ENCODE results near the gene DCST2. TPM values are rescaled to one million over a fixed set of nuclear protein-coding genes. Genes with fewer than 3 reads are reported as not detected.

DCST2 gene
- total RNA-seq, 2 donors from 2014 or later = 0.94 to 1.3 TPM

DNA sequence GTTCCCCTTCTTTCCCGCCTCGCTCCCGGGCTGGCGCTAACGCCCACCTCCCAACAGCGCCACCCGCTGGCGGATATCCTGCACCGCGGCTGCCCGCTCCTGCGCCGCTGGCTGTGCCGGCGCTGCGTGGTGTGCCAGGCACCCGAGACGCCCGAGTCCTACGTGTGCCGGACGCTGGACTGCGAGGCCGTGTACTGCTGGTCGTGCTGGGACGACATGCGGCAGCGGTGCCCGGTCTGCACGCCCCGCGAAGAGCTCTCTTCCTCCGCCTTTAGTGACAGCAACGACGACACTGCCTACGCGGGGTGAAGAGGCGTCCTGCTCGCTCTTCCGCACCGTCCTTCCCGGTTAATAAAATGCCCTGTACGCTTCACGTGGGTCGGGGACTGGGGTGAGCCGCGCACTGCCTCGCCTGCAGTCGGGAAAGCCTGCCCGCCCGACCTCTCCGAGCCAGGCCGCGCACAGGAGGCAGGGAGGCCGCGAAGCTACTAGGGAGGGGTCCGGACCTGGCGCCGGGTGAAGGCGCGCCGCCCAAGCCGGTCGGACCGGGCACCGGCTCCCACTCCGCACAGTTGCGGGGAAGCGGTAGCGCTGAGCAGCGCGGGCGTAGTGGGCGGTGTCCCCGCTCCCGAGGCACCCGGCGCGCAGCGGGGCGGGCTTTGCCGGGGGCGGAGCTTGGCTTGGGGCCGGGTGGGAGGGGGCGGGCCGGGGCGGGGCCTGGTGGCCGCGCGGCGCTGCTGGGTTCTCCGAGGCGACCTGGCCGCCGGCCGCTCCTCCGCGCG, 17.2 kb upstream of the DCST2 start, which contains the start of gene ADAM15:
Gene ADAM15 (plus strand): TSS at position 757 of the 782 bp plus-strand sequence. CDS start 71 bp downstream, outside the sequence.
- peak; percentile 81 to 84 (median 82) for DNase-seq
- Mint-ChIP-seq H3K4me3 (peak within 1 kb of the TSS; percentile 91), H3K27ac (peak within 1 kb of the TSS; percentile 70), H3K4me1 (peaks cover 27% of the 10 kb centered on the region), H3K27me3 (no peaks in the 10 kb centered on the region), H3K36me3 (ENCODE audit: low read depth) (no peaks in the 10 kb centered on the region)
- peak; percentile 84 for ATAC-seq
- H3K9me3 ChIP-seq (ENCODE audit: control insufficient read depth, low read length, poor library complexity, severe bottlenecking) = no peaks in the 10 kb centered on the region

DNA sequence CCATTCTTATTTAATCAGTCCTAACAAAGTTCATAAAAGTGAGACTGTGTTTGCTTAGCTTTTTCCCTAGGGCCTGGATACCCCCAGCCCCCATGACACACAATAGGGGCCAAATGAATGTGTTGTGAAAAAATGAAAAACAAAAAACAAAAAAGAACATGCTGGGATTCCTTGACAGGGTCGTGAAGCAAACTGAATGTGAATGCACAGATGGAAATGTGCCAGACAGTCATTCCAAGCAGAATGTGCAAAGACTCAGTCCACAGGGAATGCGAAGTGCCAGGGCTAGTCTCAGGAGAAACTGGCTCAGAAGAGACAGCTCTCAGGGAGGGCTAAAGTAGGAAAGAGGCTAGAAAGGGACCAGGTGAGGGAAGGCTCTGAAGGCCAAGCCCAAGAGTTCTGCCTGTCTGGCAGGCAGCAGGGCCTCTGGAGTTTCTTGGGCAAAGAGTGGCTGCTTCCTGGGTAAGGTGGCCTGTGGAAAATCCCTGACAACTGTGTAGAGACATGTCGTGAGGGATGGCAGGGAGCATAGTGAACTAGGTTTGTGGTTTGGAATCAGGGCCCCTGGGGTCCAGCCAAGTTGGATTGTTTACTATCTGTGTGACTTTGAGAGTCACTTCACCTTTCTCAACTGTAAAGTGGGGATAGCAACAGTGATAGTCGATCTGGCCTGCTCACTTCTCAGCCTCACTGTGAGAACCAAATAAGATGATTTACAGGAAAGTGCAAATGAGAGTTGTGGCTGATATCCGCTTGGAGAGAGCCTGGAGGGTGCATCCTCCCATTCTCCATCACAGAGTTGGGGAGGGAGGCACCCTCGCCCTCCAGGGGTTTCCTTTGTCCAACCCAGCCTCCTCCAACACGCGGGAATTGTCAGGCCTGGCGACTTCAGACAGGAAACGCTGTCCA, 16.3 kb upstream of the DCST2 start:
- peak overlapping the region; percentile 91 for H3K4me3 Mint-ChIP-seq
- ATAC-seq (no peak), DNase-seq (no peak)
- H3K36me3 Mint-ChIP-seq (ENCODE audit: low read depth) = no peaks in the 10 kb centered on the region
- H3K27ac Mint-ChIP-seq = no peak overlapping the region
- H3K9me3 ChIP-seq (ENCODE audit: control insufficient read depth, low read length, poor library complexity, severe bottlenecking) = no peaks in the 10 kb centered on the region
- peaks cover 30% of the 10 kb centered on the region for H3K4me1 Mint-ChIP-seq
- H3K27me3 Mint-ChIP-seq = no peaks in the 10 kb centered on the region

DNA sequence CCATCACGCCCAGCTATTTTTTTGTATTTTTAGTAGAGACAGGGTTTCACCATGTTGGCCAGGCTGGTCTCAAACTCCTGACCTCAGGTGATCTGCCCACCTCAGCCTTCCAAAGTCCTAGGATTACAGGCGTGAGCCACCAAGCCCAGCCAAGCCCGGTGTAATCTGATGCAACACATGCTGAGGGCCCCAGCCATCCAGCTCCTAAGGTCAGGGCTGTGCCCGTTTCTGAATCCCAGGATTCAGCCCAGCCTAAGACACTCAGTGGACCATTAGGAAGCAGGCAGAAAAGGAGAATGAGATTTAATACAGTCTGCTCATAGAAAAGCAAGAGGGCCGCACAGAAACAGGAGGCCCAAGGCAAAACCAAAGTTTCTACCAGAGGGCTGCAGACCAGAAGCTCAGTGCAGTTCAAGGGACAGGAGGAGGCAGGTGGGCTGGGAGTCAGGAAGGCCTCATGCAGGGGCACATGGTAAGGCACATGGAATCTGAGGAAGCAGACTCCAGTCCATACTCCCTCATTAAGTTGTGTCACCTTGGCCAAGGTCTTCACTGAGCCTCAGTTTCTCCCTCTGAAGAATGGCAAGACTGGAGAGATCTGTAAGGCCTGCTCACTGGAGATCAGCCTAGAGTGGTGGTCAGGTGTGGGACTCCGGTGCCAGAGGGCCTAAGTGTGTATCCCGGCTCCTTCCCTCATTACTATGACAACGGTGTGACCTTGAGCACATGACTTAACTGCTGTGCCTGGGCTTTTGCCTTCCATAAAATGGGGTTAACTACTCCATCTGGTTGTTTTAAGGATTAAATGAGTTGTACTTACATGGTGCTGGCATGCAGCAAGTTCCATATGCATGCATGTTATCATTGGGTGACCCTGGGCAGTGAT, 15.1 kb upstream of the DCST2 start:
- H3K36me3 Mint-ChIP-seq (ENCODE audit: low read depth) = no peaks in the 10 kb centered on the region
- H3K27me3 Mint-ChIP-seq = no peaks in the 10 kb centered on the region
- no peak for ATAC-seq
- no peak overlapping the region for H3K4me3 Mint-ChIP-seq
- peaks cover 34% of the 10 kb centered on the region for H3K4me1 Mint-ChIP-seq
- no peak for DNase-seq
- H3K27ac Mint-ChIP-seq = no peak overlapping the region
- H3K9me3 ChIP-seq (ENCODE audit: control insufficient read depth, low read length, poor library complexity, severe bottlenecking) = no peaks in the 10 kb centered on the region

DNA sequence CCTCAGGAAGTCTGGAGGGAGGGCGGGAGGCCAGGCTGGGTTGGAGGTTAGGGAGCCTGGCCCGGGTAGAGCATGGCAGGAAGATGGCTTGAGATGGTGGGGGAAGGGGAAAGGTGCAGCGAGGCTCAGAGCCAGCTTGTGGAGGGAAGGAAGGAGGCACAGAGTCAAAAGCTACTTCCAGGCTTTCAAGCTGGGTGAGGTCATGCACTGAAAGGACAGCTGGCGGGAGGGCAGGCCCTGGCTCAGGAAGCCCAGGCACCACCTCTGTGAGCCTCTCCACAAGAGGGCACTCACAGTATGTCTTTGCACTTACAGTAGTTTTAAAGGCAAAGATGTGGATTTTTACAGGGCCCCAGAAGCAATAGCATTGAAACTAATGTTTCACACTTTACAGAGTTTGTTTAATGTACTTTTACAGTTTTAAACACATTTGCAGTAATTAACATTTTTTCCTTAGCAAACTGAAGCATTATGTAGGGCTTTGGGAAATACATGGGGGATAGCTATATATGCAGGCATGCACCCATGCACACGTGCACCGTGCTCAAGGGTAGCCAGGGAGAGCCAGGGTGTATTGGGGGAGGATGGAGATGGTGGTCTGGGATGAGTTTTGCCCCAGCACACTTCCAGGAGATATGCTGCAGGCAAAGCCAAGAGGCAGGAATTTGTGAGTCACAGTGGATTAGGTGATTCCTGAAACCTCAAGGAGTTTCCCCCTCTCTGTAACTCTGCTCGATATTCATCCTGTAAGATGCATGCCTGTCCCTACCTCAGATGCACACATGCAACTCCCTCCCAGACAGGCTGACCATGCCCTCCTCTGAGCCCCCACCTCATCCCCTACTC, 11.5 kb upstream of the DCST2 start:
- H3K9me3 ChIP-seq (ENCODE audit: control insufficient read depth, low read length, poor library complexity, severe bottlenecking) = no peaks in the 10 kb centered on the region
- Mint-ChIP-seq H3K36me3 (ENCODE audit: low read depth) (no peaks in the 10 kb centered on the region), H3K27me3 (no peaks in the 10 kb centered on the region), H3K4me1 (peaks cover 10% of the 10 kb centered on the region), H3K27ac (no peak overlapping the region), H3K4me3 (no peak overlapping the region)
- DNase-seq = peak; percentile 32 to 42 (median 35)
- ATAC-seq = peak; percentile 90

DNA sequence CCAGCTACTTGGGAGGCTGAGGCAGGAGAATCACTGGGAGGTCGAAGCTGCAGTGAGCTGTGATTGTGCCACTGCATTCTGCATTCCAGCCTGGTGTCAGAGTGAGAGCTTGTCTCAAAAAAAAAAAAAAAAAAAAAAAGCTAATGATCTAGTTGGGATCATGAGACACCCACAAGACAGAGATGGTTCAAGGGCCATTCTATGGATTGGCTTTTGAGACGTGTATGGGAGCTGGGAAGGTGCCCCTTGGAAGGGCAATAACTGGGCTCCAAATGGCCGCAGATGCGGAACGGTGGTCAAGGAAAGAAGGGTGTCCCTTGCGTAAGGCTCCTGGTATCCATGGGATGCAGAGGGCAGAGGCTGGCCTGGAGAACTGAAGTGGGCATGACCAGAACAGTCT, 10.8 kb upstream of the DCST2 start:
- H3K27ac Mint-ChIP-seq = no peak overlapping the region
- no peaks in the 10 kb centered on the region for H3K9me3 ChIP-seq (ENCODE audit: control insufficient read depth, low read length, poor library complexity, severe bottlenecking)
- no peaks in the 10 kb centered on the region for H3K27me3 Mint-ChIP-seq
- peak overlapping the region; percentile 25 for H3K4me3 Mint-ChIP-seq
- no peak for DNase-seq
- H3K36me3 Mint-ChIP-seq (ENCODE audit: low read depth) = no peaks in the 10 kb centered on the region
- peaks cover 7% of the 10 kb centered on the region for H3K4me1 Mint-ChIP-seq
- ATAC-seq = no peak

DNA sequence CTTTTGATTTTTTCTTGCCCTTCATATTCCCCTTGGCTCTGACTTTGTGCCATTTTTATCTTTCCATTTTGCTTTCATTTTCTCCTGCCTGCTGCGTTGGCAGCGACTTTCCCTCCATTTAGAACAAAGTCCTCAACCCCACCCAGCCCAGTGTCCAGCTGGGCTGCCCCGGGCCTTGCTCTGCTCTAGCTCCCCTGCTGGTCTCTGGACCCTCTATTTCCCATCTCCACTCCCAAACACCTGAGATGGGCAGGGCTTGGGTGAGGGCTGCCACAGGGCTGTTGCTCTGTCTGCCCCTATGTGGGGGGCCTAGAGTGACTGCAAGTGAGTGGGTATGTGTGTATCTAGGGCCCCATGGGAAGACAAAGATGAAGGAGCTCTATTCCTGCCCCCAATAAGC, 10.2 kb upstream of the DCST2 start:
- no peaks in the 10 kb centered on the region for H3K9me3 ChIP-seq (ENCODE audit: control insufficient read depth, low read length, poor library complexity, severe bottlenecking)
- ATAC-seq (no peak), DNase-seq (no peak)
- H3K36me3 Mint-ChIP-seq (ENCODE audit: low read depth) = no peaks in the 10 kb centered on the region
- no peak overlapping the region for H3K4me3 Mint-ChIP-seq
- no peak overlapping the region for H3K27ac Mint-ChIP-seq
- H3K27me3 Mint-ChIP-seq = no peaks in the 10 kb centered on the region
- H3K4me1 Mint-ChIP-seq = peaks cover 7% of the 10 kb centered on the region

DNA sequence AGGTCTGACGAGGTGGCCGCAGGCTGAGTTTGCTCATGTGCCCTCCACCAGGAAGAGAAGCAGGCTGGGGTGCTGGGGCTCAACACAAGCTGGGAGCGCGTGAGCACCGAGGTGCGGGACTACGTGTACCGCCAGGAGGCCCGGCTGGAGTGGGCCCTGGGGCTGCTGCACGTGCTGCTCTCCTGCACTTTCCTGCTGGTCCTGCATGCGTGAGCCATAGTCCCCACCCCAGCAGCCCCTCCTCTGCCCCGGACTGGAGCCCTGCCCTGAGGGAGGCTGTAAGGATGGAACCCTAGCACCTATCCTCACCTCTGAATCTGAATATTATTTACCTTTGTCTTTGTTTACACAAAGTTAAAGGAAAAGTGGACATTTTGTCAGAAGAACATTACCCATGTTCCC, 9.7 kb upstream of the DCST2 start:
- DNase-seq (no peak), ATAC-seq (no peak)
- no peaks in the 10 kb centered on the region for H3K36me3 Mint-ChIP-seq (ENCODE audit: low read depth)
- H3K9me3 ChIP-seq (ENCODE audit: control insufficient read depth, low read length, poor library complexity, severe bottlenecking) = no peaks in the 10 kb centered on the region
- H3K27ac Mint-ChIP-seq = no peak overlapping the region
- H3K27me3 Mint-ChIP-seq = no peaks in the 10 kb centered on the region
- no peak overlapping the region for H3K4me3 Mint-ChIP-seq
- H3K4me1 Mint-ChIP-seq = peaks cover 10% of the 10 kb centered on the region

DNA sequence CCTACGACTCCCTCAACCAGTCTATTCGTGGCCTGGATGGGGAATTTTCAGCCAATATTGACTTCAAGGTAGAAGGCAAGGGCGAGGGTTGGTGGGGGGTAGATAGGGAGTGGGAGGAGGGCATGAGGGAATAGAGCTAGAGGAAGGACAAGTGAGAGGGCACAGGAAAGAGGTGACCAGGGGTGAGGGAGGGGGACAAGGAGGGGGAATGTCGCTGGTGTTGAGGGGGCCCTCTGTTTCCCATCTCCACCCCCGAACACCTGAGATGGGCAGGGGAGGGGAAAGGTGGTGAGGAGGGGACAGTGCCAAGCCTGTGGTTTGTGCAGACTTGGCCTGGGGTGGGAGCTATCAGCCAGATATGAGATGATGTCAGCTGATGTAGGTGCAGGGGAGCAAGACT, 9.2 kb upstream of the DCST2 start:
- H3K27me3 Mint-ChIP-seq = peaks cover 2% of the 10 kb centered on the region
- H3K27ac Mint-ChIP-seq = no peak overlapping the region

DNA sequence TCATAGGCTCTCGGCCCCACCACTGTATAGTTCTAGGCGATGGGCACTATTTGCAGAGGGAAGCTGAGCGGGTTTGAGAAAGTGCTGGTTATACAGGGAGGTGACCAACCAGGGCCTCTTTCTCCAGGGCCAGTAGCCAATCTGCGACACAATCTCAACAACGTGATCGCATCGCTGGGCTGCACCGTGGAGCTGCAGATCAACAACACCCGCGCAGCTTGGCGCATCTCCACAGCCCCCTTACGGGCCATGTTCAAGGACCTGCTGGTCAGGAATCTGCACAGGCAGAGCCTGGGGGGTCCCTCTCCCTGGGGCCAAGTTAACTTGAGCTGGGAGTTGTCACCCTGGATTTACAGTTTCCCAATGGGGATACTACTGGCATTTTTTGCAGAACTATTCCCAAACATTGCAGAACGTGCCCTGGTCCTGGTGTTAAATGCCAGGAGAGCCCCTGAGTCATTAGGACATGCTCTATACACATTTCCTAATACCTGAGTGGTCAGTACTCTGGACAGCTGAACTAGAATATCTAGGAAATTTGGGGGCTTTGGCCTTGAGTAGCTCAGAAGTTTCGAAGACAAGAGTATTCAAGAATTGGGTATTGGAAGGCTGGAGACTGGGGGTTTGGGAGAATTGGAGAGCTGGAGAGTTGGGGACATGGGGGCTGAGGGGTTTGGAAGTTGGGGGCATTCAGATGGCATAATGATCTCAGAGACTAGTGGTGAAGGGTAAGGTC, 6.9 kb upstream of the DCST2 start:
- Mint-ChIP-seq H3K27ac (no peak overlapping the region), H3K36me3 (ENCODE audit: low read depth) (no peaks in the 10 kb centered on the region), H3K4me1 (peaks cover 10% of the 10 kb centered on the region), H3K4me3 (no peak overlapping the region), H3K27me3 (peaks cover 4% of the 10 kb centered on the region)
- DNase-seq = no peak
- no peak for ATAC-seq
- no peaks in the 10 kb centered on the region for H3K9me3 ChIP-seq (ENCODE audit: control insufficient read depth, low read length, poor library complexity, severe bottlenecking)

More for the DNA sequence above, 9.2 kb upstream of the DCST2 start:
- no peak for ATAC-seq
- H3K9me3 ChIP-seq (ENCODE audit: control insufficient read depth, low read length, poor library complexity, severe bottlenecking) = no peaks in the 10 kb centered on the region
- no peaks in the 10 kb centered on the region for H3K36me3 Mint-ChIP-seq (ENCODE audit: low read depth)
- H3K4me1 Mint-ChIP-seq = peaks cover 10% of the 10 kb centered on the region
- no peak for DNase-seq
- no peak overlapping the region for H3K4me3 Mint-ChIP-seq

DNA sequence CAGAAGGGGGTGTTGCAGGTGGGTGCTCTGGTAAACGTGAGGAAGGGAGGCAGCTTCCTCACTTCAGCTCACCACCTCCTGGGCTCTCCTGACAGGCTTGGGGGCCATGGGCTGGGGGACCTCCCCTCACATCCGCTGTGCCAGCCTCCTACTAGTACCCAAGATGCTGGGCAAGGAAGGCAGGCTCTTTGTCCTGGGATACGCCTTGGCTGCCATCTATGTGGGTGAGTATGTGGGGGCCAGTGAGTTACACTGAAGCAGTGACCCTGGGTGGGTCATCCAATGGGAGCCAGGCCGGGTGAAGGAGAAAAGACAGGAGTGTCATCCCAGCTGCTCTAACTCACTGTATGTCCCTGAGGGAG, 5.7 kb upstream of the DCST2 start:
- DNase-seq (no peak), ATAC-seq (no peak)
- H3K9me3 ChIP-seq (ENCODE audit: control insufficient read depth, low read length, poor library complexity, severe bottlenecking) = no peaks in the 10 kb centered on the region
- Mint-ChIP-seq H3K4me3 (no peak overlapping the region), H3K4me1 (peaks cover 6% of the 10 kb centered on the region), H3K27me3 (peaks cover 4% of the 10 kb centered on the region), H3K36me3 (ENCODE audit: low read depth) (no peaks in the 10 kb centered on the region), H3K27ac (no peak overlapping the region)

DNA sequence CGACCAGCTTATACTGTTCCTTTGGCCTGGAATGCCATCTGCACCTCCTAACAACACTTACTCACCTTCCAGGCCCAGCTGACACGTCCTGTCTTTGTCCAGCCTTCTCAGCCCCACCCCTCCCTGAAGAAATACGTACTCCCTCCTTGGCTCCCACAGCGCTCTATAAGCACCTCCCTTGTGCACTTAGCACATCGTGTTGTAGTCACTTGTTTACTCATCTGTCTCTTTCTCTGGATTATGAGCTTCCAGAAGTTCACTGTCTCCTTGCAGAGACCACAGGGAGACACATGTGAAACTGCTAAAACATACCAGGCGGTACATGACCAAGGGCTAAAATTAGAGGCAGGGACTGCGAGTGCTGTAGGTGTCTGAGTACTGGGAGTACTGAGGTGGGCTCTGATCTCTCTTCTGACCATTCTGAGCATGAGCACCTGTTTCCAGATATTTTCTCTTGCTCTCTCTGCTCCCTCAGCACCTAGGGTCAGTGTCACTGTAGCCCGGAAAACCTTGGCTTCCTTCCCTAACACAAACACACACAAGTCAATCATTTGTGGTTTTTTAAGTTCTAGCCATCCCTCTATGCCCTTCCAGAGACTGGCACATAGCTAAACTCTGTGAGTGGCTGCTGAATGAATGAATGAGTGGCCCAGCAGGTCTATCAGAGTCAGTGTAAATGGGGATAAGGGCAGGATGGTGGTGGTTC, 5.2 kb upstream of the DCST2 start:
- DNase-seq (no peak), ATAC-seq (no peak)
- Mint-ChIP-seq H3K27me3 (peaks cover 4% of the 10 kb centered on the region), H3K27ac (peak overlapping the region; percentile 45), H3K4me1 (peaks cover 6% of the 10 kb centered on the region), H3K36me3 (ENCODE audit: low read depth) (no peaks in the 10 kb centered on the region), H3K4me3 (no peak overlapping the region)
- no peaks in the 10 kb centered on the region for H3K9me3 ChIP-seq (ENCODE audit: control insufficient read depth, low read length, poor library complexity, severe bottlenecking)
